ENCODE measurements around the gene MMP28.

GRCh38 chr17:35726953-35727460 is 68.4 kb downstream of the MMP28 start:
- TF ChIP-seq CTCF (IDR thresholded peaks at IDR 0.05) (no peak), POLR2A (IDR thresholded peaks at IDR 0.05) (no peak)
